ENCODE results near the gene GLYATL3.
A peak's percentile ranks its signal among the peaks of the same experiment; 100 is the strongest.

Gene GLYATL3

GRCh38 chr6:49513153-49513989 lies 13.6 kb downstream of the GLYATL3 start:
- peak in 1 of 2 donors; percentile 9 for DNase-seq (ENCODE audit: low read depth in 2 of 2)
- TF ChIP-seq CTCF (IDR thresholded peaks at IDR 0.05; ENCODE audit: low read depth, low read length), result no peak
- no peak overlapping the region for H3K4me3 ChIP-seq (replicated peaks in 1 of 2; ENCODE audit: low read depth in 2 of 2, low read length in 2 of 2)

- TF ChIP-seq CTCF (IDR thresholded peaks at IDR 0.05; ENCODE audit: low read depth, low read length), result no peak
- DNase-seq (ENCODE audit: low read depth in 2 of 2), result no peak
- H3K4me3 ChIP-seq (replicated peaks in 1 of 2; ENCODE audit: low read depth in 2 of 2, low read length in 2 of 2), result no peak overlapping the region
Measured at GRCh38 chr6:49514571-49515484, 15.1 kb downstream of the GLYATL3 start.

- DNase-seq (ENCODE audit: low read depth in 2 of 2), result no peak
- TF ChIP-seq CTCF (IDR thresholded peaks at IDR 0.05; ENCODE audit: low read depth, low read length), result no peak
- no peak overlapping the region for H3K4me3 ChIP-seq (replicated peaks in 1 of 2; ENCODE audit: low read depth in 2 of 2, low read length in 2 of 2)
Measured at GRCh38 chr6:49515485-49516146, 15.9 kb downstream of the GLYATL3 start.

- no peak for TF ChIP-seq CTCF (IDR thresholded peaks at IDR 0.05; ENCODE audit: low read depth, low read length)
- DNase-seq (ENCODE audit: low read depth in 2 of 2), result no peak
- H3K4me3 ChIP-seq (replicated peaks in 1 of 2; ENCODE audit: low read depth in 2 of 2, low read length in 2 of 2), result no peak overlapping the region
Measured at GRCh38 chr6:49516147-49516505, 16.4 kb downstream of the GLYATL3 start.

GRCh38 chr6:49517919-49518318 lies 18.2 kb downstream of the GLYATL3 start:
- TF ChIP-seq CTCF (IDR thresholded peaks at IDR 0.05; ENCODE audit: low read depth, low read length), result no peak
- no peak overlapping the region for H3K4me3 ChIP-seq (replicated peaks in 1 of 2; ENCODE audit: low read depth in 2 of 2, low read length in 2 of 2)
- DNase-seq (ENCODE audit: low read depth in 2 of 2), result no peak

- no peak overlapping the region for H3K4me3 ChIP-seq (replicated peaks in 1 of 2; ENCODE audit: low read depth in 2 of 2, low read length in 2 of 2)
- no peak for DNase-seq (ENCODE audit: low read depth in 2 of 2)
- TF ChIP-seq CTCF (IDR thresholded peaks at IDR 0.05; ENCODE audit: low read depth, low read length), result no peak
Measured at GRCh38 chr6:49519660-49520059, 19.9 kb downstream of the GLYATL3 start.
